Muscle of leg (tissue), 16 donors: ENCODE data around the gene CNIH2. TPM values are rescaled to one million over a fixed set of nuclear protein-coding genes. Genes with fewer than 3 reads are reported as not detected.

Experiments used
- DNase-seq: peaks from one replicate; pipeline ENCODE4 v3.0.0; 2013
- H3K27ac ChIP-seq: one replicate; pipeline ENCODE4 v1.5.1; 2013; ENCODE audit warnings: mild to moderate bottlenecking, low read length, control low read depth
- H3K27me3 ChIP-seq: one replicate; pipeline ENCODE4 v1.6.1; 2013; ENCODE audit warnings: low read length; ENCODE audit not compliant: control insufficient read depth, insufficient read depth
- H3K36me3 ChIP-seq: one replicate; pipeline ENCODE4 v1.6.1; 2013; ENCODE audit warnings: low read length; ENCODE audit not compliant: control insufficient read depth, insufficient read depth
- H3K4me1 ChIP-seq: one replicate; pipeline ENCODE4 v1.6.1; 2013; ENCODE audit warnings: low read length; ENCODE audit not compliant: control insufficient read depth, insufficient read depth
- H3K4me3 ChIP-seq: one replicate; pipeline ENCODE4 v1.5.1; 2013; ENCODE audit warnings: low read length, control low read depth
- H3K9me3 ChIP-seq: replicated peaks from 2 replicates; pipeline ENCODE4 v1.6.1; 2013; ENCODE audit warnings: low read depth, low read length; ENCODE audit not compliant: control insufficient read depth
- WGBS: methylation state at CpG from one replicate; pipeline ENCODE4 v1.1.5; 2013; ENCODE audit warnings: missing lambda C conversion rate; ENCODE audit not compliant: insufficient coverage; 5-methylcytosine and 5-hydroxymethylcytosine counted together
- long read RNA-seq, 11 donors: transcript quantifications; one replicate each; lab custom pipeline, GENCODE V29; 2026
- polyA plus RNA-seq, 8 donors: library from polyadenylated mRNA; unstranded; fragments of 120-200 nt; gene quantifications; one replicate each; pipeline versions ENCODE4 v1.2.1 to v1.2.3, GENCODE V29; 2013; ENCODE audit warnings: inconsistent platforms in 1 of 8, low replicate concordance in 1 of 8; ENCODE audit not compliant: insufficient read length in 8 of 8, insufficient read depth in 1 of 8
- total RNA-seq: library from RNA; stranded (reverse); fragments of 120-200 nt; gene quantifications from one replicate; pipeline ENCODE4 v1.2.4, GENCODE V29; 2013

The CNIH2 gene
- total RNA-seq (1.0 TPM), polyA plus RNA-seq (1 to 10 TPM; 2.5 to 5.4 (median 4.4) TPM)
- long read RNA-seq, donor 1, partial matches to known transcripts = 0 of 20 reads
- long read RNA-seq, donor 1, other reads (novel, unspliced or antisense) = 20 of 20 reads
- long read RNA-seq, donor 2, partial matches to known transcripts = 0 of 1 reads
- long read RNA-seq, donor 2, other reads (novel, unspliced or antisense) = 0 of 1 reads
- long read RNA-seq, donor 3, partial matches to known transcripts = 0 of 4 reads
- long read RNA-seq, donor 3, other reads (novel, unspliced or antisense) = 0 of 4 reads
- long read RNA-seq, donor 4 = 0 reads
- long read RNA-seq, donor 5, partial matches to known transcripts = 0 of 2 reads
- long read RNA-seq, donor 5, other reads (novel, unspliced or antisense) = 0 of 2 reads
- long read RNA-seq, donor 6, partial matches to known transcripts = 0 of 3 reads
- long read RNA-seq, donor 6, other reads (novel, unspliced or antisense) = 0 of 3 reads
- long read RNA-seq, donor 7, partial matches to known transcripts = 0 of 1 reads
- long read RNA-seq, donor 7, other reads (novel, unspliced or antisense) = 0 of 1 reads
- long read RNA-seq, donor 8, partial matches to known transcripts = 0 of 1 reads
- long read RNA-seq, donor 8, other reads (novel, unspliced or antisense) = 0 of 1 reads
- long read RNA-seq, donor 9 = 0 reads
- long read RNA-seq, donor 10 = 0 reads
- long read RNA-seq, donor 11, partial matches to known transcripts = 52 of 91 reads
- long read RNA-seq, donor 11, other reads (novel, unspliced or antisense) = 36 of 91 reads

GRCh38 chr11:66277471-66278362 lies at the start of gene CNIH2:
TSS of gene CNIH2 (plus strand) at chr11:66278175. CDS start at chr11:66278457, 282 bp downstream.
- Histone ChIP-seq H3K9me3 (no peaks in the 10 kb centered on the region), H3K27ac (no peak within 1 kb of the TSS), H3K27me3 (peaks cover 2% of the 10 kb centered on the region), H3K4me1 (peaks cover 80% of the 10 kb centered on the region), H3K36me3 (peaks cover 37% of the 10 kb centered on the region), H3K4me3 (peak within 1 kb of the TSS; percentile 21)
- WGBS = 1% methylated on average over 84 of the region's 84 CpGs
- DNase-seq = peak; percentile 62

GRCh38 chr11:66228521-66228920 lies 49.5 kb upstream of the CNIH2 start:
- Histone ChIP-seq H3K27ac (no peak overlapping the region), H3K9me3 (no peaks in the 10 kb centered on the region), H3K4me1 (no peaks in the 10 kb centered on the region), H3K4me3 (no peak overlapping the region), H3K36me3 (peaks cover 60% of the 10 kb centered on the region), H3K27me3 (no peaks in the 10 kb centered on the region)
- WGBS = 60% methylated on average over 3 of the region's 6 CpGs
- no peak for DNase-seq

GRCh38 chr11:66230156-66230555 lies 47.8 kb upstream of the CNIH2 start:
- H3K36me3 ChIP-seq = peaks cover 64% of the 10 kb centered on the region
- no peak overlapping the region for H3K27ac ChIP-seq
- no peak overlapping the region for H3K4me3 ChIP-seq
- no peaks in the 10 kb centered on the region for H3K27me3 ChIP-seq
- WGBS = 73% methylated on average over 6 of the region's 6 CpGs
- H3K9me3 ChIP-seq = no peaks in the 10 kb centered on the region
- DNase-seq = no peak
- no peaks in the 10 kb centered on the region for H3K4me1 ChIP-seq

GRCh38 chr11:66230978-66231377 lies 47.0 kb upstream of the CNIH2 start:
- WGBS = 83% methylated on average over 11 of the region's 14 CpGs

GRCh38 chr11:66231561-66231960 lies 46.4 kb upstream of the CNIH2 start:
- H3K4me3 ChIP-seq = no peak overlapping the region
- H3K27me3 ChIP-seq = no peaks in the 10 kb centered on the region
- H3K36me3 ChIP-seq = peaks cover 74% of the 10 kb centered on the region
- no peak overlapping the region for H3K27ac ChIP-seq
- no peaks in the 10 kb centered on the region for H3K9me3 ChIP-seq
- peaks cover 6% of the 10 kb centered on the region for H3K4me1 ChIP-seq
- DNase-seq = no peak
- WGBS = 81% methylated on average over 7 of the region's 7 CpGs

More at GRCh38 chr11:66230978-66231377, 47.0 kb upstream of the CNIH2 start:
- DNase-seq = no peak
- Histone ChIP-seq H3K4me3 (no peak overlapping the region), H3K36me3 (peaks cover 71% of the 10 kb centered on the region), H3K9me3 (no peaks in the 10 kb centered on the region), H3K4me1 (peaks cover 2% of the 10 kb centered on the region), H3K27me3 (no peaks in the 10 kb centered on the region), H3K27ac (no peak overlapping the region)

- no peak for DNase-seq
These were observed 45.2 kb upstream of the CNIH2 start for GRCh38 chr11:66232769-66233168.

GRCh38 chr11:66233301-66233700 lies 44.7 kb upstream of the CNIH2 start:
- peaks cover 73% of the 10 kb centered on the region for H3K36me3 ChIP-seq
- peaks cover 6% of the 10 kb centered on the region for H3K4me1 ChIP-seq
- DNase-seq = no peak
- no peak overlapping the region for H3K4me3 ChIP-seq
- no peaks in the 10 kb centered on the region for H3K27me3 ChIP-seq
- no peak overlapping the region for H3K27ac ChIP-seq
- no peaks in the 10 kb centered on the region for H3K9me3 ChIP-seq
- WGBS = 92% methylated on average over 2 of the region's 5 CpGs

More at GRCh38 chr11:66232769-66233168, 45.2 kb upstream of the CNIH2 start:
- 83% methylated on average over 11 of the region's 11 CpGs for WGBS
- Histone ChIP-seq H3K27ac (no peak overlapping the region), H3K27me3 (no peaks in the 10 kb centered on the region), H3K36me3 (peaks cover 75% of the 10 kb centered on the region), H3K4me1 (peaks cover 6% of the 10 kb centered on the region), H3K4me3 (no peak overlapping the region), H3K9me3 (no peaks in the 10 kb centered on the region)

GRCh38 chr11:66235141-66235540 lies 42.8 kb upstream of the CNIH2 start:
- Histone ChIP-seq H3K27me3 (no peaks in the 10 kb centered on the region), H3K4me1 (peaks cover 6% of the 10 kb centered on the region), H3K36me3 (peaks cover 84% of the 10 kb centered on the region), H3K27ac (no peak overlapping the region), H3K9me3 (no peaks in the 10 kb centered on the region), H3K4me3 (no peak overlapping the region)
- no peak for DNase-seq
- WGBS = 95% methylated on average over 6 of the region's 11 CpGs

- Histone ChIP-seq H3K27ac (no peak overlapping the region), H3K27me3 (no peaks in the 10 kb centered on the region), H3K9me3 (no peaks in the 10 kb centered on the region), H3K4me3 (no peak overlapping the region), H3K4me1 (peaks cover 34% of the 10 kb centered on the region), H3K36me3 (peaks cover 83% of the 10 kb centered on the region)
- no peak for DNase-seq
- 97% methylated on average over 5 of the region's 6 CpGs for WGBS
These were observed 40.1 kb upstream of the CNIH2 start for GRCh38 chr11:66237867-66238266.
